Measurements from ENCODE around the gene ITGA2B.

- TF ChIP-seq CTCF (conservative IDR thresholded peaks at IDR 0.05; ENCODE audit: low read depth, low read length) (no peak), EZH2 (IDR thresholded peaks at IDR 0.05; ENCODE audit: borderline replicate concordance, low read depth, low read length, poor library complexity, severe bottlenecking) (no peak)
These were observed 28.1 kb upstream of the ITGA2B start for GRCh38 chr17:44417553-44417952.

All from A673 (cell line).